HG03442 (cell line): ENCODE measurements around the gene DEK.

ENCODE experiments used
- ATAC-seq: cut with Tn5 transposase; IDR thresholded peaks from one replicate; pipeline ENCODE4 v1.9.1; 2021; ENCODE audit warnings: mild to moderate bottlenecking, moderate library complexity; ENCODE audit not compliant: unreplicated experiment

Gene DEK

GRCh38 chr6:18265787-18266522, 1.6 kb upstream of the DEK start:
- no peak for ATAC-seq

GRCh38 chr6:18264923-18265377, 620 bp upstream of the DEK start:
- ATAC-seq, result no peak

- peak; percentile 0 for ATAC-seq
Measured at GRCh38 chr6:18263418-18264218, 712 bp downstream of the DEK start.

GRCh38 chr6:18262702-18263417, 1.5 kb downstream of the DEK start:
- peak; percentile 53 for ATAC-seq

GRCh38 chr6:18261877-18262276, 2.5 kb downstream of the DEK start:
- no peak for ATAC-seq

- peak; percentile 34 for ATAC-seq
Measured at GRCh38 chr6:18260448-18261106, 3.8 kb downstream of the DEK start.

GRCh38 chr6:18259675-18260447, 4.5 kb downstream of the DEK start:
- no peak for ATAC-seq

GRCh38 chr6:18254793-18255192, 9.5 kb downstream of the DEK start:
- no peak for ATAC-seq

- ATAC-seq, result no peak
Measured at GRCh38 chr6:18253635-18254034, 10.7 kb downstream of the DEK start.

GRCh38 chr6:18249271-18249670, 15.1 kb downstream of the DEK start:
- ATAC-seq, result no peak

GRCh38 chr6:18248698-18249097, 15.6 kb downstream of the DEK start:
- no peak for ATAC-seq

GRCh38 chr6:18247002-18247401, 17.3 kb downstream of the DEK start:
- ATAC-seq, result no peak

GRCh38 chr6:18246205-18246604, 18.1 kb downstream of the DEK start:
- ATAC-seq, result no peak

- ATAC-seq, result no peak
Measured at GRCh38 chr6:18245642-18246041, 18.7 kb downstream of the DEK start.

- no peak for ATAC-seq
Measured at GRCh38 chr6:18245079-18245478, 19.3 kb downstream of the DEK start.

GRCh38 chr6:18244251-18244650, 20.1 kb downstream of the DEK start:
- no peak for ATAC-seq

GRCh38 chr6:18243302-18243893, 20.9 kb downstream of the DEK start:
- no peak for ATAC-seq

GRCh38 chr6:18242062-18242851, 22.1 kb downstream of the DEK start:
- ATAC-seq, result no peak
